NOMO-1 treated with DMSO at 0.1 percent for 48 hours (cell line): Measurements from ENCODE around the gene DES.
"Not testable (repeated sequence)": the region's sequence is repeated elsewhere in the genome, so short reads cannot be mapped to it uniquely, and the experiment has no call there.

Source experiments
- DNase-seq: peaks from one replicate; lab custom pipeline; 2025; ENCODE audit not compliant: unreplicated experiment; lab: John Stamatoyannopoulos, UW

The DES gene

DNA sequence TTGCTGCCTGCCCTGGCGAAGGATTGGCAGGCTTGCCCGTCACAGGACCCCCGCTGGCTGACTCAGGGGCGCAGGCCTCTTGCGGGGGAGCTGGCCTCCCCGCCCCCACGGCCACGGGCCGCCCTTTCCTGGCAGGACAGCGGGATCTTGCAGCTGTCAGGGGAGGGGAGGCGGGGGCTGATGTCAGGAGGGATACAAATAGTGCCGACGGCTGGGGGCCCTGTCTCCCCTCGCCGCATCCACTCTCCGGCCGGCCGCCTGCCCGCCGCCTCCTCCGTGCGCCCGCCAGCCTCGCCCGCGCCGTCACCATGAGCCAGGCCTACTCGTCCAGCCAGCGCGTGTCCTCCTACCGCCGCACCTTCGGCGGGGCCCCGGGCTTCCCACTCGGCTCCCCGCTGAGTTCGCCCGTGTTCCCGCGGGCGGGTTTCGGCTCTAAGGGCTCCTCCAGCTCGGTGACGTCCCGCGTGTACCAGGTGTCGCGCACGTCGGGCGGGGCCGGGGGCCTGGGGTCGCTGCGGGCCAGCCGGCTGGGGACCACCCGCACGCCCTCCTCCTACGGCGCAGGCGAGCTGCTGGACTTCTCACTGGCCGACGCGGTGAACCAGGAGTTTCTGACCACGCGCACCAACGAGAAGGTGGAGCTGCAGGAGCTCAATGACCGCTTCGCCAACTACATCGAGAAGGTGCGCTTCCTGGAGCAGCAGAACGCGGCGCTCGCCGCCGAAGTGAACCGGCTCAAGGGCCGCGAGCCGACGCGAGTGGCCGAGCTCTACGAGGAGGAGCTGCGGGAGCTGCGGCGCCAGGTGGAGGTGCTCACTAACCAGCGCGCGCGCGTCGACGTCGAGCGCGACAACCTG lies at the start of gene DES:
Gene DES (plus strand): TSS at position 223 of the 857 bp plus-strand sequence. CDS start 86 bp downstream, at position 309.
- DNase-seq = no peak

DNA sequence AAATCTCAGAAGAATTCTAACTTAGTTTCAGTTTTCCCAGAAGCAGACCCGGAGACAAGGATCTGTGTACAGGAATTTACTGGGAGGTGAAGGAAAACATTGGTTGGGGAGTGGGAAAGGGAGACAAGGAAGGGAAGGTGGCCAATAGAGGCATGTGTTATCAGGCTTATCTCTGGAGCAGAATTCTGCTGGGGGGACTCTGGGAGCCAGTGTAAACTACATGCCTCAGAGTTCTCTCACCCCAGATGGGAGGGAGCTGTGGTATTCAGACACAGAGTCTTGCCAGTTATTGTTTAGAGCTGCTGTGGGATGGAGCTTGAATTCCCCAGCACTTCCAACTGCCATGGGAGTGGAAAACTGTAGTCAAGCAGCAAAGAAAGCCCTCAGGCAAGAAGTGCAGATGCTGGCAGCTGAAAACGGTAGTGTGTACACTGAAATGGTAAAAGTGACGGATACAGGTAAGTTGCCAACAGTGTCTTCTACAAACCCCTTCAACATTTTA lies 49.4 kb upstream of the DES start:
- DNase-seq = no peak

DNA sequence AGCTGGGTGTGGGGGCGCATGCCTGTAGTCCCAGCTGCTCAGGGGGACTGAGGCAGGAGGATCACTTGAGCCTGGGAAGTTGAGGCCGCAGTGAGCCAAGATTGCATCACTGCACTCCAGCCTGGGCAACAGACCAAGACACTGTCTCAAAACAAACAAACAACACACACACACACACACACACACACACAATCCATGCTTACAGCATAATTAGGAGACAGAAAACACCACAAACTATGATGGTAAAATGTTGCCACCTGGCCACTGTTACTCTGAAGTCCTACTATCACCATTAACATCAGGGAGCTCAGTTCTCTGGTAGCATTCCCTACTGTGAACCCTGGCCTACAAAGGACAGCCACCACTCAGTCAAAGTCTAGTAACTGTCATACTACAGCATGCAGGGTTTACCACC lies 48.7 kb upstream of the DES start:
- DNase-seq = no peak

DNA sequence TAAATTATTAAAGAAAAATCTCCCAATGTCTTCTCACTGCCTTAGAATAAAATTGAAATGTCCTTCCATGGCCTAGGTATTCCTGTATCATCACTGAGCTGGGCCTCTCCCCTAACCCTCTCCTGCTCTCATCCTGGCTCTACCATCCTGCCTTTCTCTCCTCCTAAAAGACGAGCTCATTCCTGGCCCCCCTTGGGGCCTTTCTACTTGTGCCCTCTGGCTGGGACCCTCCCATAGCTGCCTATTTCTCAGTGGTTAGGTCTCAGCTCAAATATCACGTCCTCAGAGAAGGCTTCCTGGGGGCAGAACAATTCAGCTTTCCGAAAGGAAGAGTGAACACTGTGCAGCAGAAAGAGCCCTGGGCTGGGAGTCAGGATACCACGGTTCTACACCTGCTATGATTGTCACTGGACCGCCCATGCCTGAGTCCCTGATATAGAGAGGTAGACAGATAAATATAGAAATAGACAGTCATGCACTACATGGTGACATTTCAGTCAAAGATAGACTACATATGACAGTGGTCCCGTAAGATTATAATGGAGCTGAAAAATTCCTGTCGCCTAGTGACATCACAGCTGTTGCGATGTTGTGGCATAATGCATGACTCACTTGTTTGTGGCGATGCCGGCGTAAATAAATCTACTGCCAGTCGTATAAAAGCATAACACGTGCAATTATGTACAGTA lies 39.9 kb upstream of the DES start:
- no peak for DNase-seq

DNA sequence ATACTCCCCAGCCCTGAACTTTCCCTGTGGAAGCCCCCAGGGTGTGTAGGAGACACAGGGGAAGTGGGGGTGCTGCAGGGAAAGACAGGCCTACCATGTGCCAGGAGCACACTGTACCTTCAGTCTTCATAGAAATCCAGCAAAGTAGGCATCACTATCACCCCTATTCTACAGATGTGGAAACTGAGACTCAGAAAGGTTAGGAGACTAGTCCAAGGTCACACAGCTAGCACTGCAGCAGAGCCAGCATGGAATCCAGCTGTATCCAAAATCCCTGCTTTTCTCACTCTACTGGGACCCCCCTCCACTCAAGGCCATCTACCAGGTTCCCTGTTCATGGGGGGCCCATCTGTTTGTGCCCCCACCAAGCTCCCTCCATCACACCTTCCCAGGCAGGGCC lies 37.3 kb upstream of the DES start:
- no peak for DNase-seq

DNA sequence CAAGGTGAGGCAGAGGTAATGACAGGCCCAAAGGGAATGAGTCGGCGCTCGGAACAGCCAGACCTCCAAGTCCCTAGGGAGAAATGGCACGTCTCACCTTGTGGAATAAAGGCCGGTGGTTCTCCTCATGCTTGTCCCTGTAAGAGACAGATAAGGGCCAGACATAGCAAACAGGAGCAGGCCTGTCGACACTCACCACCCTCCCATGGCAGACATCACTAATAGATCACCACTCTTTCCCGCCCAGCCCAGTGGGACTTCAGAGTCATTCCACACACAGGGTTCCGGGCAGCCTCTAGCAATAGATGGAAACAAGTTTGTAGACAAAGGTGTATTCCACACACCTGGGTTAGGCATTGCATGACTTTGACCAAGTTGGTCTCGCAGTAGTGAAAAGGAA lies 36.7 kb upstream of the DES start:
- DNase-seq = no peak

DNA sequence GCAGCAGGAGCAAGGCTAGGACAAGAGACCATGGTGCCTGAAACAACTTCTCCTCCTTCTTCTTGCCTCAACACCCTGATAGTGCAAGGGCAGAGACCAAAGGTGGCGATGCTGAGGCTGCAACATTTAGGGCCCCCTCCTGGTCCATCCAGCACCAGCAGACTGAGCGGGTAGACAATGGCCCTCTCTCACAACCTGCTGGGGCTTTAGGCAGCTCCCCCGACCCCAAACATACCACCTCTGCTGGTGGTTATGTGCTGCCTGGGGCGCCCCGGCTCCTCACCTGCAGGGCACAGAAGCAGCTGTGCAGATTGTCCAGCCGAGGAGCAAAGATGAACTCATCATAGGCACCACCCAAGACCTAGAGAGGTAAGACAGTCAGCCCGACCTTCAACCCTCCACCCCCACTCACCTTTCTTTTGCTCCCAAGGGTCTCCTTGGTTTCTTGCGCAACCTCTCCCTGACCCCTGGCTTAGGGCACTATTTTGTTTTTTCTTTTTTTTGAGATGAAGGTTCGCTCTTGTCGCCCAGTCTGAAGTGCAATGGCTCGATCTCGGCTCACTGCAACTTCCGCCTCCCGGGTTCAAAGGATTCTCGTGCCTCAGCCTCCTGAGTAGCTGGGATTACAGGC lies 34.0 kb upstream of the DES start:
- no peak for DNase-seq

DNA sequence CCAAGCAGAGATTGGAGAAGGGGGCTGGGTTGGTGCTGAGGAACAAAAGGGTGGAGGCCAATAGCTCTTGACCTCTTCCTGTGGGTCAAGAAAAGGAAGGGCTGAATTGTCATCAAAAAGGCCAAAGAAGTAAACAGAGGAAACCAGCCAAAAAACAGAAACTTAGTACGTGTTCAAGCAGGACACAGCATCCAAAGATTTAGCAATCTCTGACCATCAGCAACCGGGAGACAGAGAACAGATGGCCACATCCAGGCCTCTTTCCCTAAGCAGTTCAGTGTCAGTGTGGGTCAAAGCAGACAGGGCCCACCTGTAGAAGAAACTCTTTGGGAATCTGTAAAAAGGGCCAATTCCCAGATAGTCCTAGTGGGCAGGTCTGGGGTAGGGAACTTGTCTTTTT lies 33.3 kb upstream of the DES start:
- DNase-seq = no peak

DNA sequence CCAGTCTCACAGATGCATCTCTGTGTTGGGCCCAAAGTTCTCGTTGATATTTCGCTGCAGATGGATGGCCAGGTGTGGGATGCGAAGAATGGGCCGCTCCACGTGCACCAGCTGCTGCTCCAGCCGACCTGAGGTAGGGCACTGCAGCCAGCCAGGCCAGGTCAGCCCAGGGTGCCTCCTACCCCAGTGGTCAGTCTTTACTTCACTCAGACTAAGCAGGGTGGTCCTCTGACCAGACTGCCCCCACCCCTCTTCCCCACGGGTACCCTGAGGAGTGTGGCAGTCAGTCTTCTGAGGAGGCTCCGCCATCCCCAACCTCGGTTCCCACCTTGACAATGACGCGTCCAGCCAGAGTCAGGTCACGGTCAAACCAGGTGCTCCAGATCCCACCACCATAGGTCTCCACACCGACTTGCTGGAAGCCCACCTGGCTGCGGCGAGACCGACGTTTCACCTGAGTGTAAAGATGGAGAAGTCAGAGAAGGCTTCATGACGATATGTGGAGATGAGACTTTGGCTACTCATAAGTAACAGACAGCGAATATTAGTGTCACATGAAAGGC lies 32.1 kb upstream of the DES start:
- no peak for DNase-seq

DNA sequence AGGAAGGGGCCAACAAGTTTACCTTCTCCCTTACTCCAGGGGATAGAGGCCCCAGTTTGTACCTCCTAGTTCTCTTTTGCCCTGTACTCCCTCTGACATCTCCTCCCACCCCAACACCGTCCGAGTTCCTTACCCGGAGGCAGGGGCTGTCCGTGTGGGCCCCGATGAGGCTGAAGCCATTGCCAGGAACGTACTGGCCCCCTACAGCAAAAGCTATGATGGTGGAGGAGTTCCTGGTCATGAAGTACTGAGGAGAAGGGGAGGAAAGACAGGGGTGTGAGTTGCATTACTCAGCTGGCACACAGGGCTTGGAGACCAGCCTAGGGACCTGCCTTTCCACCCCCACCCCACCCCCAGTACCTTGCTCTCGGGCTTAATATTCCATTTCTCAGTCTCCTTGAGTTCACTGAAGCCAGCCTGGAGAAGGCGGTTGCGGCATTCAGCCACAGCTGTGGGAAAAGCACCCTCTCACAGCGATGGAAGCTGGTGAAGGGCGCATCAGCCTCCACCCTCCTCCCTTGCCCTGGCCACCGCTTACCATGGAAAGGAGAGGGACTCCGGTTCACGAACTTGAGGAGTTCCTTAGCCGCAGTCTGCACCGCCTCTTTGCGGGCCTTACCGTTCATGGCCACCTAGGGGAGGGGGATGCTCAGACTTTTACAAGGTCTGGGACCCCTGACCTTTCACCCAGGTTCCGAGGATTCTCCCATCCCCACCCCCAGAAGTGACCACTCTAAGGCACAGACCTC lies 31.5 kb upstream of the DES start:
- no peak for DNase-seq

DNA sequence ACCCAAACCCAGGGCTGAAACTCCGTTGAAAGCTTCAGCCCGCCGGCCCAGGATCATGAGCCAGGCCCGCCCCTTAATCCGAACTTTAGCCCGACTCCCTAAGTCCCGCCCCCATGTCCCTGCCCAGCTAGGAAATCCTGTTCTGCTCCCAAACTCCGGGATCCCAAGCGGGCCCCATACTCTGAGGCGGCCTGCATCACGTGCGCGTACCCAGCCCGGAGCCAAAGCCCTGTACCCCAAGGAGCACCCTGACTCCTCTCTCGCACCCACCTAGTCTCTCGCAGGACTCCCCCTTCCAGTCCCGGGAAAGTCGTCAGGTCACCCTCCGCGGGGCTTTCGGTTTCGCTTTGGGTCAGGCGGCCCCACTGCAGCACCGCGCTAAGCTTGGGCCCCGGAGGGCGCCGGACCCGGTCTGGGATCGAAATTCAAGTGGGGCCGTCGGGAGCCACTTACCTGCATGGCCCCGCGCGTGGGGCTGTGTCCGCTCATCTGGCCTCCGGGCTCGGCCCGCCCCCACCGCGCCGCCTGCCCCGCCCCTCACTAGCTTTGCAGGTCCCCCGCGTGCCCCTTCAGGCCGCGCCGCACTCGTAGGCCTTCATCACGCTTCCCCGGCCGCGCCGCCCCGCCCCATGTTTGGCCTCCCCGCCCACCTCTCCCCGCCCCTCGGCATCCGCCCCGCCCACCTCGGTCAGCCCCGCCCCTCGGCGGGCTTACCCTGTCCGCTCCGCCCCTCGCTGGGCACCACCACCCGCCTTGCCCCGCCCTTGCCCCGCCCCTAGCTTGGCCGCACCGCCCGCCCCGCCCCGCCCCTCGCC lies 30.7 kb upstream of the DES start, which contains the start of gene DNPEP:
Gene DNPEP (minus strand): TSS at position 607 of the 815 bp plus-strand sequence. CDS start 118 bp downstream, at position 489.
- peak; percentile 88 for DNase-seq

DNA sequence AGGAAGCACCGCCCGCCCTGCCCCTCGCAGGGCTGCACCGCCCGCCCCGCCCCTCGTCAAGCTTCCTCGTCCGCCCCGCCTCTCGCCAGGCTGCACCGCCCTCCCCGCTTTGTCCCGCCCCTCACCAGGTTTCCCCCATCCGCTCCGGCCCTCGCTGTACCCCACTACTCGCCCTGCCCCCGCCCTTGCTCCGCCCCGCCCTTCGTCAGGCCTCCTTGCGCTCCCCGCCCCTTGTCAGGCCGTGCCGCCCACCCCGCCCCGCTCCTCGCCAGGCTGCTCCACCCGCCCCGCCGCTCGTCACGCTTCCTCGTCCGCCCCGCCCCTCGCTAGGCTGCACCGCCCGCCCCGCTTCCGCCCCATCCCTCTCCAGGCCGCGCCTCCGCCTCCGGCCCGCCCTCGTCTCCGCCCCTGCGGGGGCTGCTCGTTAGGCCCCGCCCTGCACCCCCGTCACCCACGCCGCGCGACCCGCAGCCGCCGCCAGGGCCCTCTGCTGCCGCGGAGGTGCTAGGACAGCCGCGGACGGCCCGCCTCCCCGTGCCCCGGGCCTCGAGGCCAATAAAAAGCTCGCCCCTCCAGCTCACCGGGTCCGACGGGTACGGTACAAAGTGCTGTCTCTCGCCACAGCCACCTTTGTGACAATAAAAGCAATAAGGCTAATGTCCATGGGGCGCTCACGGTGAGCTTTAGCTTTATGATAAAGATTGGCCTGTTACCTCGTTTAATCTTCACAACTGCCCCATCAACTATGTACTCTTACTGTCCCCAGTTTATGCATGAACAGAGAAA lies 29.9 kb upstream of the DES start:
- DNase-seq = peak; percentile 95

DNA sequence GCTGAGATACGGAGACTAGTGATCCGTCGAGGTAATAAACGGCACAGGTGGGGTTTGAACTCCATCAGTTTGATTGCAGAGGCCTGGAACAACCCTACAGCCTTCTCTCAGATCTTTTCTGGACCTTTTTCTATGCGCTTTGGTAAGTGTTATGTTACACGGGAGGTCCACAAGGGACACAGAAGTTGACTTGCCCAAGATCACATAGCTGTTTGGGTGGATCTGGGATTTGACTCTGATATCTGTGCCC lies 29.3 kb upstream of the DES start:
- DNase-seq = no peak

DNA sequence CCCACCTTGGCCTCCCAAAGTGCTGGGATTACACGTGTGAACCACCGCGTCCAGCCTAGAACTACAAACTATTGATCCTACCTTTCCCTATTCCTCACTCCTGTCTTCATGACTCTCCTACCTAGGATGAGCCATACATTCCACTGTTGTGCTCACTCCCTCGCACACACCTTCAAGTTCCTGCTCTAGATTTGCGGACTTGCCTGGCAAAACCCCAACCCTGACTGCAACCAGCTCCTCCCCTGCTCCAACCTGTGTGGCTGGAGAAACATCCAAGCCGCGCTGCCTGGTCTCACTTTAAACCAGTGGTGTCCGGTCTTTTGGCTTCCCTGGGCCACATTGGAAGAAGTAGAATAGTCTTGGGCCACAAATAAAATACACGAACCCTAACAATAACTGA lies 25.4 kb upstream of the DES start:
- DNase-seq = no peak

DNA sequence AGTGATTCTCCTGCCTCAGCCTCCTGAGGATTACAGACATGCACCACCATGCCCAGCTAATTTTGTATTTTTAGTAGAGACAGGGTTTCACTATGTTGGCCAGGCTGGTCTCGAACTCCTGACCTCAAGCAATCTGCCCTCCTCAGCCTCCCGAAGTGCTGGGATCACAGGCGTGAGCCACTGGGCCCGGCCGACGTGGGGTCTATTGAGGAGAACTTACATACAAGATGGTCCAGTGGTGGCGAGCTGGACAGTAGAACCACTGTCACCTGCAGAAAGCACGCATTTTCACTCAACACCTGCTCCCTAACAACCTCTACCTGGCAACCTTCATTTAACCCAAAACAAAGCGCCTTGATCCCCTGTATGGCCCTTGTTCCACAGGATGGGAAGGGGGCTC lies 23.1 kb upstream of the DES start:
- DNase-seq = not testable (repeated sequence)

DNA sequence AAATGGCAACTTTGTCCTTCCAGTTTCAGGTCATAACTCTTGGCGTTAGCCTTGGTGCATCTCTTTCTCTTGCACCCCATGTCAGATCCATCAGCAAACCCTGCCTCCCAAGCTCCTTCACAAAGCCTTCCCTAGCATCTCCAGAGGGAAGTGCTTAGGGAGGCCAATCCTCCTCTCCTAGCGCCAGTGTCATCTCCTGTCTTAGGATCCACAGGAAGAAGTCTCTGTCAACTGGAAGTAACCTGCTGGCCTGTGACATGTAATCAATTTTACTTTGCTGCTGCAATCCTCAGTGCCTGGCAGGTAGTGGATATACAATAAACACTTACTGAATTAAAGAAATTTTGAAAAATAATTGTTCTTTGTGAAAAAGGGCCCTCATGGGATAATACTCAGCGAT lies 22.6 kb upstream of the DES start:
- no peak for DNase-seq

DNA sequence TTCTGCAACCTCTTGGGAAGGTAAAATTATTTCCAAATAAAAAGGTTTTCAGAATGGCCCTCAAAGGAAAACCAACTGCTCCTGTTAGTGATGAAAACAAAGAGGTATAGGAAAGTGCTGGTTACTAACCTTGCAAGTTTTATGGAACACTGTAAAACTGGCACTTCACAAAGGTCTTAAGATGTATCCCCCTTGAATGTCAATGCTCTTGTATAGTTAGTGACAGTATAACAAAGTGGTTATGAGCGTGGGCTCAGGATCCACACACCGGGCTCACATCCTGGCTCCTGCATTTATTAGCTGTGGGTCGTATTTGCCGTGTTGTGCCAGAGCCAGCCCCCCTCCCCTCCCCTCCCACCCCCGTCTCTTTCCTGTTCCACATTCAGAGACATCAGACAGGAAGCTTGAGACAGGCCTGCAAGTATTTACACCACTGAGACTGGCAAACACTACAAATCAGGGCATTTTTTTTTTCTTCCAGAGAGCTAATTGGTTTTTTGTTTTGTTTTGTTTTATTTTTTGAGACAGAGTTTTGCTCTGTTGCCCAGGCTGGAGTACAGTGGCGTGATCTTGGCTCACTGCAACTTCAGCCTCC lies 21.2 kb upstream of the DES start:
- peak; percentile 52 for DNase-seq

DNA sequence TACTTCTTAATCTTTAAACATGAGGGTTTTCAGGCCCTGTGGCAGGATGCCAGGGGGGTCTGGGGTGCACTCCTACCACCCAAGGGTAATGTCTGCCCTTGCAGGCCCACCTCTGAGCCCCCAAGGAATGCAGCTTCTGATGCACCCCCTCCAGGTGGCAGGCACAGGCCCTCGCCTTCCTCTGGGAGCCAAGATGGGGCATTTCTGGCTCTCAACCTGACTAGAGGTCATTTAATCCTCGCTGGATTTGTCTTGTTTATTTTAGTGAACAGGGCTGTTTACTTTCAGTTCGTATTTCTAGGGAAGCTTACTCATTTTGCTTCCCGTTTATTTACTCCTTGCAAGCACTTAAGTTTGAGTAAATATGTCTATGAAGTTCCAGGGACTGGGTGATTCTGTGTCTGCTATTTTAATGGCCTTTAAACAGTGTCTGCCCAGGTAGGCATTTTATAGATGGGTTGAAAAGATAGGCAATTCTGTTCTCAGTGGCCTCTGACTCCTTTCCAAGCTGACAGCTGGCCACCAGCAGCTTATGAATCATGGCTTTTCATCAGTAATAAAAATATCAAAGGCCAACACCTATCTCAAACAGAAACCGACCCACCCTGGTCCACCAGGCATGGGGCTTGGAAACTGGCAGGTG lies 19.3 kb upstream of the DES start:
- no peak for DNase-seq
